AG09309 (cell line): ENCODE measurements around the gene TTR.

Experiments
- DNase-seq: peaks from one replicate; pipeline ENCODE4 v3.0.0-alpha.2; 2010; ENCODE audit warnings: low read depth
- H3K4me3 ChIP-seq: 2 replicates; pipeline ENCODE4 v1.5.1; 2011; ENCODE audit warnings: mild to moderate bottlenecking, low read depth, low read length, moderate library complexity; ENCODE audit not compliant: control insufficient read depth
- TF ChIP-seq, protein P1 (sequence below): IDR thresholded peaks from 2 replicates; pipeline ENCODE4 v1.5.1; 2011; ENCODE audit warnings: mild to moderate bottlenecking, low read depth, low read length, inconsistent platforms; ENCODE audit not compliant: insufficient read depth, control insufficient read depth; ENCODE audit errors: missing control alignments

Gene TTR

DNA sequence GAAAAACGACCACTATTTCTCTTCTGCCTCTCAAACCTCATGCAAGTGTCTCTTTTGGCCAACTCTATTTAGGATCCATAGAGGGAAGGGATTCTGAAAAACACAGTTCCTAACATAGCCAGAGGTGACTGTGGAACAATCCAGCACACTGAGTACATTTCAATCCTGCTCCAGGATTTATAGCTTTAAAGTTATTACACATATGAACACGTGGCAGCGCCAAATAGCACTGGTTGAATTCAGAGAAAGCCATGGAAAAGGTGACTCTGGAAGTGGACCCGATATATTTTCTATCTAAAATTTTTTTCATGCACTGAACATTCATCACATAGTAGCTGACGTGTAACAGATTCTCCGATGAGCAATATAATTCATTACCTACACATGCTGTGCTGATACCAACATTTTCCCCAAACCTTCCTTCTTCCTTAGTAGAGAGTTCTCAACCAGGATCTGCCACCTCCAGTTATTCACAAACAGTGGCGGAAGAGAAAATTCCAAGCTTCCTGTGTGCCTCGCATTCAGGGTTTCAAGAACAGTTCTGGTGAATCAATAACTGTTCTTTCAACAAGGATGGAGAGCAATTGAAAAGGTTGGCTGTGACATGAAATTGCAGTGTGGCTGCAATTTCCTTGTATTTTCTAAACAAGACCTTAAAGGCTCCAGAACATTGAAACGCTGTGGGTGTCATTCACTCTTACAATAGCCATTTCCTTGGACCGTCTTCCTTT is 25.7 kb upstream of the TTR start:
- no peak overlapping the region for H3K4me3 ChIP-seq
- TF ChIP-seq, protein P1, sequence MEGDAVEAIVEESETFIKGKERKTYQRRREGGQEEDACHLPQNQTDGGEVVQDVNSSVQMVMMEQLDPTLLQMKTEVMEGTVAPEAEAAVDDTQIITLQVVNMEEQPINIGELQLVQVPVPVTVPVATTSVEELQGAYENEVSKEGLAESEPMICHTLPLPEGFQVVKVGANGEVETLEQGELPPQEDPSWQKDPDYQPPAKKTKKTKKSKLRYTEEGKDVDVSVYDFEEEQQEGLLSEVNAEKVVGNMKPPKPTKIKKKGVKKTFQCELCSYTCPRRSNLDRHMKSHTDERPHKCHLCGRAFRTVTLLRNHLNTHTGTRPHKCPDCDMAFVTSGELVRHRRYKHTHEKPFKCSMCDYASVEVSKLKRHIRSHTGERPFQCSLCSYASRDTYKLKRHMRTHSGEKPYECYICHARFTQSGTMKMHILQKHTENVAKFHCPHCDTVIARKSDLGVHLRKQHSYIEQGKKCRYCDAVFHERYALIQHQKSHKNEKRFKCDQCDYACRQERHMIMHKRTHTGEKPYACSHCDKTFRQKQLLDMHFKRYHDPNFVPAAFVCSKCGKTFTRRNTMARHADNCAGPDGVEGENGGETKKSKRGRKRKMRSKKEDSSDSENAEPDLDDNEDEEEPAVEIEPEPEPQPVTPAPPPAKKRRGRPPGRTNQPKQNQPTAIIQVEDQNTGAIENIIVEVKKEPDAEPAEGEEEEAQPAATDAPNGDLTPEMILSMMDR = no peak
- no peak for DNase-seq

GRCh38 chr18:31566576-31567306 is 24.9 kb upstream of the TTR start:
- H3K4me3 ChIP-seq = no peak overlapping the region
- DNase-seq = no peak
- TF ChIP-seq, protein P1 = no peak

DNA sequence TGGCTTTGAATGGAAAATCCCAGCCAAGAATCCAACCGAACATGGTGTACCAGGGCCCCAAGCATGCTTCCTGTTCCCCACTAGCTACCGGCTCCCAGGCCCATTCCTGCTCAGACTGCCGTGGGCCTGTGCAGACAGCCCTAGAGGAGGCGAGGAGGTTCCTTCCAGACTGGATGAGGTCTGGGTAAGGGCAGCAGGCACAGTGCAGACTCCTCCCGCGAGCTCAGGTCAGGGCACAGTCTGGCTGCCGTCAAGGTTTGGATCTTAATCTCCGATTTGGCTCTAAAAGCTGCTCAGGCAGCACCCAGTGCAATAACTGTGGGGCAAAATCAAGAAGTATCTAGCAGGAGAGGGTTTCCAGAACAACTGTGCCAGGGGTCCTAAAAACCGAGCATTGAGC is 19.3 kb upstream of the TTR start:
- TF ChIP-seq, protein P1 = no peak
- no peak for DNase-seq
- H3K4me3 ChIP-seq = no peak overlapping the region

GRCh38 chr18:31573051-31573450 is 18.6 kb upstream of the TTR start:
- no peak overlapping the region for H3K4me3 ChIP-seq
- no peak for DNase-seq
- TF ChIP-seq, protein P1 = no peak

DNA sequence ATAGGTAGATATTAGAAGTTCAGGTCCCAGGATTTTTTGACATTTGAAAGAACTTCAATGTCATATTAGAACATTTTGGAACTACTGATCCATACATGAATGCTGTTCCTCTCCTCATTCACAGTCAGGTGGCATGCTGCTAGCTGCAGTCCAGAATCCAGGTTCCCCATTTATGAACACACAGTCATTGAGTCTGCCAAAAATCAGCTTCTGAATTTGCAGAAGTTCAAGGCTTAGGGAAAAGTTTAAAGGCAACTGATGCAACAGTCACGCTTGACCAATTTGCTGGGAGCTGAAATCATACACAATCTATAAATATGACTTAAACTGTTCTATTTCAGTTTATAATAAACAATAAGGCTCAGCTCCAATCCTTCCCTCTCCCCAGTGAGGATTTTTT is 17.3 kb upstream of the TTR start:
- no peak for DNase-seq
- no peak overlapping the region for H3K4me3 ChIP-seq
- TF ChIP-seq, protein P1 = no peak

DNA sequence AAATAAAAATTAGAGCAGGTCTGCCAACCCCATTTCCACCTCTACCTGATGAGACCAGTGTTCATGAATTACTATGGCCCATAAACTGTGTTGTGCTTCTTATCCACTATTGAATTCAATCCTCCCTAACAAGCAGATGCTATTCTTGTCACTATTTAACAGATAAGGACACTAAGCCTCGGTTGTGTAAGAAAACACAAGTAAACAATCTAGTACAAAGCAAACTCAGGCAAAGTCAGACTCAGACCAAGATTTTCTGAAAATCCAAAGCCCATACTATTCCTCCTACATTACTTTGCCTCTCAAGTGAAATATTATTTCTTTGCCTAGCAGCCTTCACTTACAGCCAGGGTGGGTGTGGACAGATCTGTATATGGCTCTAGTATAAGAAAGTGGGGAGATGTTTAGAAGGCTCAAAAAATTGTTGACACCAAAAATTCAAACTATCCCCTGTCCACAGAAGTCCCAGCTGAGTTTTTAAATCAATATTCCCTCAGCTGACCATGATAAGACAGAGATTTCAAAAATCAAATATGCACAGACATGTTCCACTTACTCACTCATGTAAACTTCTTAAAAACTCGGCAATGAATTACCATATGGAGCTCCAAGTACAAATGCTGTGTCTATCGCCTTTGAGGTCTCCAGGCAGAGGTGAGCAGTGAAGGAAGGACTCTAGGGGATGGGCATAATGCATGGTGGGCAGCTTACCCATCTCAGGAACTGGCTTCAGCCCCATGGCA is 16.0 kb upstream of the TTR start:
- TF ChIP-seq, protein P1 = no peak
- DNase-seq = no peak

More for the DNA sequence above, 16.0 kb upstream of the TTR start:
- H3K4me3 ChIP-seq = no peak overlapping the region
